HG03575 (cell line): Measurements from ENCODE around the gene ZBTB7C.

ENCODE experiments used
- ATAC-seq: cut with Tn5 transposase; IDR thresholded peaks from one replicate; pipeline ENCODE4 v1.9.1; 2021; ENCODE audit not compliant: unreplicated experiment, insufficient number of reproducible peaks, low FRiP score; ENCODE audit errors: extremely low read depth

ZBTB7C gene

GRCh38 chr18:48164701-48165100 is 244.5 kb downstream of the ZBTB7C start:
- ATAC-seq = no peak

- no peak for ATAC-seq
Observed at GRCh38 chr18:48164116-48164515, 245.1 kb downstream of the ZBTB7C start.

GRCh38 chr18:48163738-48164115 is 245.5 kb downstream of the ZBTB7C start:
- no peak for ATAC-seq

- no peak for ATAC-seq
Observed at GRCh38 chr18:48162956-48163737, 246.0 kb downstream of the ZBTB7C start.

DNA sequence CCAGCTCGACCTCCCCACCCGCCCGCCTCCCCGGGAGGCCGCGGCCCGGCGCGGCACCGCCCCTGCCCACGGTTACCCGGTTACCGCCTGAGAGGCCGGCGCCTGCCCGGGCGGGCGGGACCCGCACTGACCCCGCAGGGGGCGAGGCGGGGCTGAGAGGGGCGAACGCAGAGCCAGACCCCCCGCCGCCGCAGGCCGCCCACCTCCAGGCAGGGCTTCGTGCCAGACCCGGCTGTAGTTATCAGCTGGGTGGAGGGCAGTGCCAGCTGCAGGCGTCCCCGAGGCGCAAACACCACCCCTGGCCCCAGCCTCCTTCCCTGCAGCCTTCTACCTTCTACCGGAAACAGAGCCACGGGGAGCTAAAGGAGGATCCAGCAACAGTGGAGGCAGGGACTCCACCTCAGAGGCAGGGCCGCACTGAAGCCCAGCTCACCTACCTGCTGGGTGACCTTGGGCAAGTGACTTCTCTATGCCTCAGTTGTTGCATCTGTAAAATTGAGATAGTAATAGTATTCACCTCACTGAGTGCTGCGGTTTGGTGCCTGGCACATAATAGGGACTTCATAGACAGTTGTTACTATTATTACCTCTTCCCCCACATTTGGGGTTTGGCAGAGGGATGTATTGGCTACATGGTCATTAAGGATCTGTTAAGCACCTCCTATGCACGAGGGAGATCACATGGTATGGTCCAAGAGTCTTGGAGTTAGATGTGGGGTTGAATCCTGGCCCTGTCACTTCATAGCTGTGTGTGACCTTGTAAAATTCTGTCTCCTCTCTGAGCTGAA is 247.1 kb downstream of the ZBTB7C start:
- no peak for ATAC-seq

DNA sequence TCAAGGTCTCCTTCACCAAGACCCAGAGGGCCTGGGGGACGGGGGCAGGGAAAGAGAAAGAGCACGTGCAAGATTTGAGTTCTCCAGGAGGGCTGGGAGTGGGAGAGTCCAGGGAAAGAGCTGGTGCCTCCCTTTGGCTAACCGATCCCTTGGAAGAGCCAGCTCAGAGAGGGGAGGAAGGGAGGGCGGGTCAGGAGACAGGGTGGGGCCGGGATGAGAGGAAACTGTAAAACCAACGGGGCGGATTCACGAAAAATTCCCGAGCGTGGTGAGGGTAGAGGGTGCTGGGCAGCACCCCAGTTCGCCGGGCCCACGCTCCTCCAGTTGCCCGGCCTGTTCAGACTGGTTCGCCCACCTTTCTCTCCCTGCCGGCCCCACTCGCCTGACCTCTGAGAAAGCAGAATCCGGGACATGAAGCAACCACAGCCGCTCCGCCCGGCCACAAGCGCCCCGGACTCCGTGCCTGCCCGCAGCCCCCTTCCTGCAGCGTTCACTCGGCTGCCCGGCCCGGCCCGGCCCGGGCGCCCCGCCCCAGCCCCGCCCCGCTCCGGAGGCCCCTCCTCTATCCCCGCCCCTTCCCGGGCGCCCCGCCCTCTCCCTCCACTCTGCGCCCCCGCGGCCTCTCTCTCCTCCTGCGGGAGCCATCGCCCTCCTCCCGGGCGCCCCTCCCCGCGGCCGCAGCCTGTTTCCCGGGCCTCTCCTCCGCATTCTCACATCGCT is 247.8 kb downstream of the ZBTB7C start:
- no peak for ATAC-seq

- ATAC-seq = no peak
Observed at GRCh38 chr18:48160622-48161021, 248.6 kb downstream of the ZBTB7C start.

- no peak for ATAC-seq
Observed at GRCh38 chr18:48159816-48160215, 249.4 kb downstream of the ZBTB7C start.

DNA sequence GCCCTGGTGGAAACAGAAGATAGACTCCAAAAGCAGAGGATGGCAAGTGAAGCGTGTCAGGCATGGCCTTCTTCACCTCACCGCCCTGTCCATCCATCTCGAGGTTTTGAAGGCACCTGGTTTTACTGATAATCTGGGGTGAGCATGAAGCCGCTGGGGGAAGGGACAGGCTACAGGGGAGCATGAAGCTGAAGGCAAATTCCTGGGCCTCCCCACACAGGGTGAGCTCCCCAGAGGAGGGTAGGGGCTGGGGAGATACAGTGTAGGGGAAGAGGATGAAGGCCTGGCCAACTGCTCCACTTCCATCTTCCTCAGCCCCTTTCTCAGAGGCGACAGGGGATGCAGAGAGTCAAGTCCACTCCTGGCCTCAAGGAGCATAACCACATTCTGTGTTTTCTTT is 250.5 kb downstream of the ZBTB7C start:
- no peak for ATAC-seq

- no peak for ATAC-seq
Observed at GRCh38 chr18:48157956-48158355, 251.2 kb downstream of the ZBTB7C start.

- ATAC-seq = no peak
Observed at GRCh38 chr18:48155856-48156255, 253.3 kb downstream of the ZBTB7C start.

DNA sequence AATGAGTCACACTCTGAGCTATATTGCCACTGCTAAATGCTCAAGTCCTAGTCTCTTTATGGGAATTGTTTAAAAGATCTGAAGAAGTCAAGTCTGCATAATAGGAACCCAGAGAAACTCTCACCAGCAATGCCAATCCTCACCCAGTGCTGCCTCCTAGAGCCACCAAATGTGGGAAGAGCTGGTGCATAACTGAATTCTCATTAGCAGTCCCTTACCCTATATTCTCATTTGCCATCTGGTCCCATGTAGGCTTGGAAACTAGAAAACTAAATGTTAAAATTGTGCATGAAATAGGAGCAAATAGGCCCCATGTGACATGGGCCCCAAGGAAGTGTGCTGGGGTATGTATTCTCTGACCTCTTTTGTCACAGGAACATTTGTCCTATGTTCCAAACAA is 254.4 kb downstream of the ZBTB7C start:
- no peak for ATAC-seq

GRCh38 chr18:48153613-48154481 is 255.3 kb downstream of the ZBTB7C start:
- no peak for ATAC-seq

DNA sequence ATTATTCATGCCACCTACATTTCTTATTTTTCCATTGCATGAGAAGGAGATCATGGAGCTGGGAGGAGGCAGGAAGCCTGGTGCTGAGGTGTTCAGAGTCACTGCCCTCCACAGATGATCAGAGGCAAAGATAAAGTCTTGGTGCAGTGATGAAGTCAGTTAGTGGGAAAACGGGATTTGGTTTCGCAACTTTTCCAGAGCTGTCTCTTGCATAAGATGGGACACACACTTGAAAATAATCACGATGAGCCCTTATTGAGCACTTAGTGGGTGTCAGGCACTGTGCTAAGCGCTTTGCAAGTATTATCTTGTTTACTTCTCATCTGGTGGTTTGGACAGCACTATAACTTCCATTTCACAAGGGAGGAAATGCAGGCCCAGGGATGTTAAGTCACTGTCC is 256.6 kb downstream of the ZBTB7C start:
- no peak for ATAC-seq

GRCh38 chr18:48151421-48152065 is 257.6 kb downstream of the ZBTB7C start:
- ATAC-seq = no peak

- ATAC-seq = no peak
Observed at GRCh38 chr18:48149020-48149685, 260.0 kb downstream of the ZBTB7C start.

DNA sequence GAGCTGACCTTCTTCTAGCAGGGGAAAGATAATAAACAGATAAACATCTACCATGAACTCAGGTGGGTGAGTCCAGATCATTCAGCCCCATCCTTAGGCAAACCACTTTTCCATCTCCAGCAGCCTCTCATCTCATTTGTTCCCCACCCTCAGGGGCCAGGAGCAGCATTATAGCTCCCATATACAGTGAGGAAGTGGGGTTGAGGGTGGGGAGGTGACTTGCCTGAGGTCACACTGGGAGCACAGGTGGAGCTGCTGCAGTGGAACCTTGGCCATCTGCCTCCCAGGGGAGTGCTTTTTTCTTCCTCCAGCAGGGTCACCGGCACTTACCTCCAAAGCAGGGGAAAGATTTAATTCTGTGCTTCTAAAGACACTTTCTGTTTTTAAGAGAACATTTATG is 266.2 kb downstream of the ZBTB7C start:
- no peak for ATAC-seq

DNA sequence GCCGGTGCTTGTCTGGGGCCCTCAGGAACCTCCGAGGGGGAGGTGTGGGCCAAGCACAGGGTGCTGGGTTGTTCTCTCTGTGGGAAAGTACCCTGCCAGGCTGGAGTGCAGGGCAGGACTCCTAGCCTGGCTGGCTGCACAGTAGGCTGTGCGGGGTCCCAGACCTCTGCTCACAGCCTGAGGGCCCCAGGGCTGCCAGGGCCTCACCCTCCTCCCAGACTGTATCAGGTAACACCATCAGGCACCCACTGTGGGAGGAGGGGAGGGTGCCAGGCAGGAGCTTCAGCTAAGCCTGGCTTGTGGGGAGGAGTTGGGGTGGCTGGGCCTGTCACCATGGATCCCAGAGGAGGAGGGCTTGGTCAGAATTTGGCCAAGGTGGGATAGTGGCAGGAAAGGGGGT is 266.8 kb downstream of the ZBTB7C start:
- ATAC-seq = no peak
